ENCODE measurements around the gene MED29.

- TF ChIP-seq CTCF (IDR thresholded peaks at IDR 0.05) (no peak), POLR2A (IDR thresholded peaks at IDR 0.05) (no peak)
Observed at GRCh38 chr19:39415111-39416046, 24.2 kb downstream of the MED29 start.

Data from ovary (tissue), 3 donors.